KBM-7 (cell line): ENCODE measurements around the gene P4HB.

Experiments
- DNase-seq: peaks from one replicate; pipeline ENCODE4 v3.0.0-alpha.2; 2015
- in situ Hi-C: fragments of 300-500 bp; cut with MboI; formaldehyde crosslinking; loops from 2 replicates; pipeline ENCODE4 v1.14.3; 2020; ENCODE audit warnings: low sequenced_read_pairs, low pct_unique_long_range_greater_than_20kb, mixed read lengths

P4HB gene

DNA sequence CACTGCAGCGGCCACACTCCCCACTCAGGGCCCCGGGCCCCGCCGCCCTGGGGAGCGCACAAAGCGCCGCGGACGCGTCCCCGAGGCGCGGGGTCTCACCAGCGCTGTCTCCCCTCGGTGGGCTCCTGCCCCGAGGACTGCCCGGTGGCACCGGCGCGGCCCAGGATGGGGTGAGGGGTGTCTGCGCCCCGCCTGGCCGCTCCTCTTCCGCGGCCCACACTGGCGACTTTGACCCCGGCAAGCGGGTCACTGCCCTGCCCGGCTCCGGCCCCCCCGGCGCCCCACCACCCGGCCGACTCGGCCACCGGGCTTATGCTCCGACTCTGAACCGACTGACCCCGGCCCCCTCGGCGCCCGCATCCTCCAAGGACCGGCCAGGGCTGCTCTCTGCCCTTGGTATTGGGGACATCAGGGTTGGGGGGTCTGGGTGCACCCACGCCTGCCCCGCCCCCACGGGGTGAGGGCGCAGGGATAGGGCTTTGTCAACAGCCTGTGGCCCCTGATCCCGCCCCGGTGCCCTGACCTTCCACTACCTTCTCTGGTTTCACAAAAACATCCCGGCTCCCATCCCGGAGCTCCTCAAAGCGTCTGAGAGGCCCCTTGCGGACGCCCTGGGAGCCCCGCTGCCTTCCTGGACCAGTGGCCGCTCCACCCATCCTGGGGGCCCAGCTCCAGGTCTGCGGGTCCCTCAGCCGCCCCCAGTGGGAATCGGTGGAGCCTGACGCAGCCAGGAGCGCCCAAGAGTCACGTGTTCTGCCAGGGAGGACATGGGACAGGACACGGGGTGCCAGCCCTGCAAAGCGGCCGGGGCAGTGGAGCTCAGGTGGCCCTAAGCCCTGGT is 55.6 kb downstream of the P4HB start:
- in situ Hi-C loops, result no loop called here
- DNase-seq, result no peak

DNA sequence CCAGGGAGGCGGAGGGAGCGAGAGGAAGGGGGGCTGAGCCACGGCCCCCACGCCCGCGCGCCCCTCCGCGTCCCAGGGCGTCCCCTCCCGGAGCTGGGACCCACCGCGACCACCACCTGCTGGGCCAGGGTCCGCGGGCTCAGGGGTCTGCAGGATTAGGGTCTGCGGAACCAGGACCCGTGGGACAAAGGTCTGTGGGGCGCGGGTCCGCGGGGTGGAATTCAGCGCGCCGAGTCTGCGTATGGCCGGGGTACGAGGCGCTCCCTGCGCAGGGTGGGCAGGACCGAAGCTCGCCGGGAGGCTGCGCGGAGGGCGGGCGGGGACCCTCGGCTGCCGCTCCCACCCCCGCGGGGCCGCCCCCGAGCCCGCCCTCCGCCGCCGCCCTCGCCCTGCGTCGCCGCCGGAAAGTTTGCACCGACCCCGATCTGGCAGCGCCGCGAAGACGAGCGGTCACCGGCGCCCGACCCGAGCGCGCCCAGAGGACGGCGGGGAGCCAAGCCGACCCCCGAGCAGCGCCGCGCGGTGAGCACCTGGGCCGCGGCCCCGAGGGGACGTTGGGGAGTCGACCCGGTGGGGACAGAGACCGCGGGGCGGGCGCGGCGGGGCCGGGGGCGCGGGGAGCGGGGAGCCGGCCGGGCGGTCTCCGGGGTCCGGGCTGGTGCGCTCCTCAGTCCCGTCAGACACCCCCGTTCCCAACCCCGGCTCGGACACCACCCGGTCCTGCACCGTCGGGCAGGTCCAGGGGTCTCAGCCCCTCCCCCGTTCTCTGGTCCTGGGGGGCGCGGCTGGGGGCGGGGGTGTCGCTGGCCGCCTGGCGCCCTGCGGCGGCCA is 56.4 kb downstream of the P4HB start, which contains the start of gene GCGR:
Gene GCGR (plus strand): TSS at position 423 of the 831 bp plus-strand sequence. CDS start 4,869 bp downstream, outside the sequence.
- no peak for DNase-seq

DNA sequence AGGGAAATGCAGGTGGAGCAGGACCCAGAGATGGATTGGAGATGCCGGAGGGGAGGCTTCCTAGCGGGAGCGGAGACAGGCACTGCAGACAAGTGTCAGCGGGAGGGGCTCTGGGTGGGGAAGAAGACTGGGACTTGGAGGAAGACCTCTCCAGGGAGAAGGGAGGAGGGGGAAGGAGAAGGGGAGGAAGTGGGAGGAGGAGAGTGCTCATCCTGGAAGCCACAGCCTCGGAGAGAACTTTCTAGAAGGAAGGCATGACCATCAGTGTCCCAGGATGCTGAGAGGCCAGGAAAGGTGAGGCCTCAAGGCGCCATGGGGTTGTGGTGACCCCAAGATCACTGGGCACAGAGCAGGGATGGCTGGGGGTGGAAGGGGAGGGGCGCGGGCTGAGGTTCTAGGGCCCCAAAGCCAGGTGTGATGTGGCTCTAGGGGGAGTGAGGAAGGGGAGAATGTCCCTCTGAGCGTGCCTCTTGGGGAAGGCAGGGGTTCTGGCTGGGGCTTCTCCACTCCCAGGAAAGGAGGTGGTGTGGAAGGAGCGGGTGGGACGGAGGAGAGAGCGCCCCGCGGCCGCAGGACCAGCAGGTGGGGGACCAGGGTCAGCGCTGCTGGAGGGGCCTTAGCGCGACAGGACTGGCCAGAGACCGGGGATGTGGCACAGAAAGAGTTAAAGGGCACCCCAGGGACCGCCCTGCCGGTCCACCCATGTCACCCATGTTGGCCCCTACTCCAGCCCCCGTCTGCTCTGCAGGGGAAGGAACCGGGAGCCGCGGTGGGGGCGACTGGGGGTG is 57.3 kb downstream of the P4HB start:
- in situ Hi-C loops, result no loop called here
- DNase-seq, result no peak

More for the DNA sequence above, 56.4 kb downstream of the P4HB start, which contains the start of gene GCGR:
- in situ Hi-C loops, result no loop called here

DNA sequence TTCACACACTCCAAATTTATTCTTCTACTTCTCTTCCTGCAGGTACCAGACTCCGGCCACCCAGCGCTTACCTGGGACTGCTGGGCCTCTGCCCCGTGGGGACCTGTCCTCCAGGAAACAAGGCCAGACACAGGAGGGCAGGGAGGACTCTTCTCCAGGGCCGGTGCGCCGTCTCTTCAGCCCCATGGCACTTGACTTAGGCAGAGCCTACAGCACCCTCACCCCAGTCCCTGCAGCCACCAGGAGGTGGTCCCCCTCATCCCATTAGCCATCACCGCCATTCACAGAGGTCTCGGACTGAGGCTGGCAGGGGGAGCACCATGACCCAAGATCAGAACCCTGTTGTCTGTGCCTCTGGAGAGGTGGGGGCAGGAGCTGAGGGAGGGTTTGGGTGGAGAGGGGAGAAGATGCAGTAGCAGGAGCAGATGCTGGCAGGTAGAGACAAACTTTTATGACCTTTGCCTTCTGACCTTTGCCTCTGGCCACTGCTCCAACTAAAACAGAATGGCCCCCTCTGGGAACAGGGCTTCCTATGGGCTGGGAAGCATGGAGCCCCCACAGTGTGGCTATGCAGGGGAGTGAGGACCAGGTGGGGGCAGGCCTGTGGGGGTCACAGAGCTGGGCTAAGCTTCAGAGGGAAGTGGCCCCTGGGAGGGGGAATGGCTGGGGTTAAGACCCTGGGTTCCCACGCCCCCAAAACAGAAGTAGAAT is 58.1 kb downstream of the P4HB start:
- DNase-seq, result no peak
- in situ Hi-C loops, result no loop called here

DNA sequence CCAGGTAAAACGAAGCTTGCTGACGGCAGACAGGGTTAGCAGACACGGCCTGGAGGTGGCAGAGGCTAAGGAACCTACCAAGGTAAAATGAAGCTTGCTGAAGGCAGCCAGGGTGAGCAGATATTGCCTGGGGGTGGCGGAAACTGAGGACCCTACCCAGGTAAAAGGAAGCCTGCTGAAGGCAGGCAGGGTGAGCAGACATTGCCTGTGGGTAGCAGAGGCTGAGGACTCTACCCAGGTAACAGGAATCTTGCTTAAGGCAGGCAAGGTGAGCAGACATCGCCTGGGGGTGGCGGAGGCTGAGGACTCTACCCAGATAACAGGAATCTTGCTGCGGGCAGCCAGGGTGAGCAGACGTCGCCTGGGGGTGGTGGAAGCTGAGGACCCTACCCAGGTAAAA is 59.0 kb downstream of the P4HB start:
- in situ Hi-C loops, result no loop called here
- DNase-seq, result no peak

DNA sequence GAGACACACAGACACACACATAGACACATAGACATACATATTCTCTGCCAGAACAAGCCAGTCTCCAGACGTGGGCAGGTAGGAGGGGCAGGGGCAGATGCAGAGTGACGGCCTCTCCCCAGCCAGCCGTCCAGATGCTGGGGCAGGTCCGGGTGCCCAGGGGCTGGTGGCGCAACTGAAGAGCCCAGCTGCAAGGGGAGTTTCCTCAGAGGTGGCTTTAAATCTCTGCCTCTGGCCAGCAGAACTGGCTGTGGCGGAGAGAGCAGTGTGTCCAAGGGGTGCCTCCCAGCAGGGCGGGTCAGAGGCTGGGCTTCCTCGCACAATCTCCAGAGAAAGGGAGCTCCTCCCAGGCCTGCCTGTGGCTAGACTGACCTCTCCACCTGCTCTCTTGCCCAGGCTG is 65.8 kb downstream of the P4HB start:
- in situ Hi-C loops, result no loop called here
- no peak for DNase-seq

DNA sequence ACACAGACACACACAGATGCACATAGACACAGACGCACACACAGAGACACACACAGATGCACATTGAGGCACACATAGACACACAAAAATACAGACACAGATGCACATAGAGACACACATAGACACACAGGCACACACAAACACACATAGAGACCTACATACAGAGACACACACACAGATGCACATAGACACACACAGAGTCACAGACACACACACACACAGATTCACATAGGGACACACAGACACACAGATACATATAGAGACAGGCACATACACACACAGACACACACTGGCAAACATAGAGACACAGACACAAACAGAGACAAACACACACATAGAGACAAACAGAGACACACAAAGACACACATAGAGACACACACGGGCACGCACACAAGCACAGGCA is 66.3 kb downstream of the P4HB start:
- in situ Hi-C loops, result no loop called here
- DNase-seq, result no peak
